DMS79 treated with DMSO at 0.1 percent for 48 hours (cell line): ENCODE measurements around the gene RASL12.
"Not testable (repeated sequence)": the region's sequence is repeated elsewhere in the genome, so short reads cannot be mapped to it uniquely, and the experiment has no call there.

Experiments used
- DNase-seq: peaks from one replicate; lab custom pipeline; 2025; lab: John Stamatoyannopoulos, UW

The RASL12 gene

GRCh38 chr15:65067645-65068402 is at the start of gene RASL12:
Gene RASL12 (minus strand): TSS chr15:65067991. CDS start chr15:65067835, 156 bp downstream.
- no peak for DNase-seq

- DNase-seq, result no peak
Observed at GRCh38 chr15:65115542-65115941, 47.8 kb upstream of the RASL12 start.

- no peak for DNase-seq
Observed at GRCh38 chr15:65115086-65115485, 47.3 kb upstream of the RASL12 start, which contains the start of gene UBAP1L. Gene UBAP1L (minus strand): TSS chr15:65115200. CDS start chr15:65106215, 8,985 bp downstream.

GRCh38 chr15:65110676-65111292 is 43.0 kb upstream of the RASL12 start:
- DNase-seq, result no peak

GRCh38 chr15:65106011-65106590 is 38.3 kb upstream of the RASL12 start:
- no peak for DNase-seq

- no peak for DNase-seq
Observed at GRCh38 chr15:65105038-65105437, 37.2 kb upstream of the RASL12 start.

GRCh38 chr15:65102912-65103311 is 35.1 kb upstream of the RASL12 start:
- no peak for DNase-seq

- no peak for DNase-seq
Observed at GRCh38 chr15:65101891-65102708, 34.3 kb upstream of the RASL12 start.

- no peak for DNase-seq
Observed at GRCh38 chr15:65101411-65101890, 33.7 kb upstream of the RASL12 start.

- no peak for DNase-seq
Observed at GRCh38 chr15:65100442-65100841, 32.7 kb upstream of the RASL12 start.

- not testable (repeated sequence) for DNase-seq
Observed at GRCh38 chr15:65099801-65100200, 32.0 kb upstream of the RASL12 start.

- no peak for DNase-seq
Observed at GRCh38 chr15:65099336-65099735, 31.5 kb upstream of the RASL12 start.

GRCh38 chr15:65097651-65098263 is 30.0 kb upstream of the RASL12 start:
- DNase-seq, result no peak

- no peak for DNase-seq
Observed at GRCh38 chr15:65096481-65097385, 28.9 kb upstream of the RASL12 start.

GRCh38 chr15:65095747-65096104 is 27.9 kb upstream of the RASL12 start:
- no peak for DNase-seq

GRCh38 chr15:65095011-65095746 is 27.4 kb upstream of the RASL12 start:
- no peak for DNase-seq

GRCh38 chr15:65094294-65094995 is 26.7 kb upstream of the RASL12 start:
- no peak for DNase-seq

- not testable (repeated sequence) for DNase-seq
Observed at GRCh38 chr15:65093793-65094170, 26.0 kb upstream of the RASL12 start.
